HepG2 (cell line): Measurements from ENCODE around the gene RBM8A. TPM values are rescaled to one million over a fixed set of nuclear protein-coding genes. Genes with fewer than 3 reads are reported as not detected.

Source experiments
- BCL6 ChIP-seq: IDR thresholded peaks from 2 replicates; pipeline ENCODE4 v1.6.1; 2016; ENCODE audit warnings: missing genetic modification reagents, missing compliant biosample characterization
- CCDC6 ChIP-seq: sonication (generic); formaldehyde crosslinking; IDR thresholded peaks from 2 replicates; pipeline ENCODE4 v1.8.1; 2022; ENCODE audit warnings: mild to moderate bottlenecking, missing genetic modification reagents, moderate library complexity
- CSRNP1 ChIP-seq: sonication (generic); formaldehyde crosslinking; IDR thresholded peaks from 2 replicates; pipeline ENCODE4 v1.8.1; 2023; ENCODE audit warnings: mild to moderate bottlenecking, missing genetic modification reagents
- EZH2 ChIP-seq: conservative IDR thresholded peaks from 2 replicates; pipeline ENCODE4 v1.6.1; 2012; ENCODE audit warnings: mild to moderate bottlenecking, low read depth, low read length, moderate library complexity
- GATAD1 ChIP-seq: IDR thresholded peaks from 2 replicates; pipeline ENCODE4 v1.6.1; 2016; ENCODE audit warnings: missing genetic modification reagents, missing compliant biosample characterization
- GMEB2 ChIP-seq: IDR thresholded peaks from 2 replicates; pipeline ENCODE4 v1.6.1; 2016; ENCODE audit warnings: missing biosample characterization, missing genetic modification reagents, low read depth
- GRHL1 ChIP-seq: sonication (generic); formaldehyde crosslinking; conservative IDR thresholded peaks from 2 replicates; pipeline ENCODE4 v1.8.0; 2022; ENCODE audit warnings: missing genetic modification reagents
- HHEX ChIP-seq: IDR thresholded peaks from 2 replicates; pipeline ENCODE4 v1.6.1; 2016; ENCODE audit warnings: control low read depth
- KDM3A ChIP-seq: IDR thresholded peaks from 2 replicates; pipeline ENCODE4 v1.6.1; 2018; ENCODE audit warnings: low read depth, missing compliant biosample characterization
- MED1 ChIP-seq: sonication (generic); formaldehyde crosslinking; IDR thresholded peaks from 2 replicates; pipeline ENCODE4 v1.4.0; 2020; ENCODE audit warnings: missing genetic modification reagents
- NR1H2 ChIP-seq: sonication (generic); formaldehyde crosslinking; IDR thresholded peaks from 2 replicates; pipeline ENCODE4 v1.8.1; 2022; ENCODE audit warnings: low read depth, missing genetic modification reagents, borderline replicate concordance
- NR2F1 ChIP-seq, 2 experiments: fragments of 450-650 bp in 1 of 2; formaldehyde crosslinking in 1 of 2; IDR thresholded peaks; 2 replicates each; pipeline versions ENCODE4 v1.5.0 to v1.6.1; 2016 to 2020; ENCODE audit warnings: mild to moderate bottlenecking in 1 of 2, missing compliant biosample characterization in 1 of 2, missing genetic modification reagents in 1 of 2, moderate library complexity in 1 of 2
- PPARG ChIP-seq: conservative IDR thresholded peaks from 2 replicates; pipeline ENCODE4 v1.6.1; 2016; ENCODE audit warnings: missing biosample characterization, missing genetic modification reagents
- SALL1 ChIP-seq: sonication (generic); formaldehyde crosslinking; IDR thresholded peaks from 2 replicates; pipeline ENCODE4 v1.8.0; 2022; ENCODE audit warnings: mild to moderate bottlenecking, missing genetic modification reagents
- SKI ChIP-seq: fragments of 450-650 bp; IDR thresholded peaks from one replicate; pipeline ENCODE4 v1.6.1; 2018; ENCODE audit warnings: mild to moderate bottlenecking; ENCODE audit not compliant: partially characterized antibody
- SRSF4 ChIP-seq: fragments of 200-400 bp; formaldehyde crosslinking; IDR thresholded peaks from one replicate; pipeline ENCODE4 v1.6.1; 2018; ENCODE audit warnings: mild to moderate bottlenecking, low read depth, low read length, moderate library complexity; ENCODE audit not compliant: poor library complexity, severe bottlenecking
- ZBTB46 ChIP-seq: sonication (generic); formaldehyde crosslinking; IDR thresholded peaks from 2 replicates; pipeline ENCODE4 v1.4.0; 2020; ENCODE audit warnings: mild to moderate bottlenecking, missing genetic modification reagents, borderline replicate concordance
- ZNF160 ChIP-seq: sonication (generic); formaldehyde crosslinking; IDR thresholded peaks from 2 replicates; pipeline ENCODE4 v1.8.0; 2022; ENCODE audit warnings: mild to moderate bottlenecking, inconsistent platforms, missing genetic modification reagents
- ZNF326 ChIP-seq: sonication (generic); formaldehyde crosslinking; IDR thresholded peaks from 2 replicates; pipeline ENCODE4 v1.4.0; 2020; ENCODE audit warnings: missing genetic modification reagents, borderline replicate concordance
- ZNF333 ChIP-seq: sonication (generic); formaldehyde crosslinking; IDR thresholded peaks from 2 replicates; pipeline ENCODE4 v1.4.0; 2020; ENCODE audit warnings: mild to moderate bottlenecking, missing genetic modification reagents, borderline replicate concordance
- ZNF441 ChIP-seq: sonication (generic); formaldehyde crosslinking; IDR thresholded peaks from 2 replicates; pipeline ENCODE4 v1.7.0; 2021; ENCODE audit warnings: missing genetic modification reagents, borderline replicate concordance
- ZNF607 ChIP-seq: sonication (generic); formaldehyde crosslinking; IDR thresholded peaks from 2 replicates; pipeline ENCODE4 v1.5.1; 2020; ENCODE audit warnings: missing genetic modification reagents, mild to moderate bottlenecking, borderline replicate concordance
- ZNF720 ChIP-seq: sonication (generic); formaldehyde crosslinking; IDR thresholded peaks from 2 replicates; pipeline ENCODE4 v1.4.0; 2020; ENCODE audit warnings: missing genetic modification reagents
- ZNF788 ChIP-seq: sonication (generic); formaldehyde crosslinking; IDR thresholded peaks from 2 replicates; pipeline ENCODE4 v1.5.0; 2020; ENCODE audit warnings: mild to moderate bottlenecking, missing genetic modification reagents, borderline replicate concordance
- polyA plus RNA-seq, 8 experiments: library from polyadenylated mRNA; depleted of rRNA in 3 of 8; stranded (reverse) in 7 of 8; unstranded in 1 of 8; fragments of >200 nt; fragmentation: Illumina TruSeq in 4 of 8; extraction: Trizol in 4 of 8; gene quantifications; 2 replicates each; pipeline versions ENCODE4 v1.2.1 to v1.2.3, GENCODE V29; 2011 to 2016; ENCODE audit warnings: low read depth in 4 of 8, missing spikeins in 1 of 8, mixed read lengths in 1 of 8; ENCODE audit not compliant: insufficient read depth in 1 of 8
- total RNA-seq, 5 experiments: library from RNA; depleted of rRNA; stranded (reverse); fragments of >200 nt; fragmentation: Illumina TruSeq; extraction: Trizol; gene quantifications; 2 replicates each; pipeline ENCODE4 v1.2.3, GENCODE V29; 2016; ENCODE audit warnings: low read depth in 1 of 5

Gene RBM8A
- total and polyA plus RNA-seq, 2 of the 13 experiments (the other 11 are each of a cell fraction or from before 2014, with no cell fraction given), result 106 to 162 TPM

- TF ChIP-seq PPARG (CRISPR knock-in tag) (no peak; the same call in 1 of the 2 replicates), ZNF720 (CRISPR knock-in tag) (no peak), CCDC6 (CRISPR knock-in tag) (no peak), SKI (peak; percentile 70), GATAD1 (CRISPR knock-in tag) (no peak), ZNF607 (no peak), MED1 (CRISPR knock-in tag) (0 out of 2 replicates have a peak, but pooled peaks have one; percentile 15), SRSF4 (no peak), ZNF441 (CRISPR knock-in tag) (no peak), ZNF333 (no peak), EZH2 (no peak), NR2F1 (CRISPR knock-in tag; IDR thresholded peaks at IDR 0.05) (no peak), ZNF326 (CRISPR knock-in tag) (no peak), BCL6 (CRISPR knock-in tag) (peak; percentile 94), KDM3A (CRISPR knock-in tag) (no peak), ZNF788 (CRISPR knock-in tag) (no peak), SALL1 (CRISPR knock-in tag) (no peak), HHEX (CRISPR knock-in tag) (no peak), NR1H2 (CRISPR knock-in tag) (no peak), ZNF160 (CRISPR knock-in tag) (no peak), GMEB2 (CRISPR knock-in tag) (no peak), GRHL1 (no peak), CSRNP1 (CRISPR knock-in tag) (no peak), ZBTB46 (no peak)
These were observed 33.8 kb downstream of the RBM8A start (continued) for GRCh38 chr1:145893306-145894055.
